Measurements from ENCODE around the gene TTYH3. TPM values are rescaled to one million over a fixed set of nuclear protein-coding genes. Genes with fewer than 3 reads are reported as not detected.

The TTYH3 gene
- total and polyA plus RNA-seq, 2 of the 8 experiments (the other 6 are each of a cell fraction or from before 2014, with no cell fraction given), result 66.2 to 169 TPM

- Histone ChIP-seq H2BK120ac (replicated peaks; ENCODE audit: low read depth, low read length) (no peak overlapping the region), H4K20me1 (replicated peaks in 1 of 2; ENCODE audit: control insufficient read depth in 1 of 2, insufficient read depth in 2 of 2, low read length in 2 of 2) (no peaks in the 10 kb centered on the region), H3K23me2 (ENCODE audit: low read depth, low read length) (no peaks in the 10 kb centered on the region), H2BK5ac (ENCODE audit: low read depth, low read length) (no peak overlapping the region; the same call in 1 of the 2 replicates), H3K4me2 (ENCODE audit: insufficient read depth in 1 of 2, low read depth in 2 of 2, low read length in 2 of 2) (no peak overlapping the region), H3K9ac (replicated peaks in 1 of 4; ENCODE audit: extremely low read depth in 1 of 4, low read depth in 3 of 4, low read length in 3 of 4) (no peak overlapping the region), H3K4ac (replicated peaks; ENCODE audit: insufficient read length, low read depth, low read length) (no peak overlapping the region), H3K18ac (ENCODE audit: extremely low read depth, low read length) (no peak overlapping the region), H3K4me3 (ENCODE audit: extremely low read depth in 1 of 4, insufficient read depth in 2 of 4, low read depth in 3 of 4, low read length in 4 of 4) (no peak overlapping the region), H3K14ac (ENCODE audit: insufficient read length) (no peak overlapping the region), H2AK5ac (ENCODE audit: low read depth, low read length) (no peak overlapping the region), H3K9me3 (ENCODE audit: insufficient read depth in 2 of 2, low read depth in 1 of 2, low read length in 1 of 2) (no peaks in the 10 kb centered on the region), H3K27ac (ENCODE audit: low read depth, low read length) (no peak overlapping the region), H3K56ac (replicated peaks; ENCODE audit: insufficient read length, low read depth, low read length) (no peak overlapping the region), H3K79me1 (ENCODE audit: low read depth, low read length) (no peaks in the 10 kb centered on the region), H2BK15ac (ENCODE audit: low read length) (no peak overlapping the region), H3K23ac (ENCODE audit: insufficient read length) (no peak overlapping the region), H4K5ac (ENCODE audit: insufficient read length, low read depth, low read length) (no peak overlapping the region), H4K91ac (replicated peaks; ENCODE audit: insufficient read length, low read length) (no peak overlapping the region), H2BK12ac (ENCODE audit: low read depth, low read length) (no peak overlapping the region), H3K36me3 (ENCODE audit: control insufficient read depth in 2 of 4, insufficient read depth in 4 of 4, low read length in 3 of 4) (no peaks in the 10 kb centered on the region), H3K4me1 (replicated peaks in 1 of 4; ENCODE audit: control insufficient read depth in 3 of 4, insufficient read depth in 4 of 4, low read length in 3 of 4) (no peaks in the 10 kb centered on the region), H3K79me2 (ENCODE audit: control insufficient read depth in 1 of 2, insufficient read depth in 2 of 2, low read length in 2 of 2) (no peaks in the 10 kb centered on the region), H4K8ac (ENCODE audit: extremely low read depth, insufficient read depth, low read length) (no peak overlapping the region), H3K27me3 (replicated peaks in 1 of 4; ENCODE audit: control insufficient read depth in 3 of 4, extremely low read depth in 1 of 4, insufficient read depth in 3 of 4, low read length in 3 of 4) (no peaks in the 10 kb centered on the region), H2AFZ (ENCODE audit: low read length) (no peak overlapping the region), H2BK20ac (ENCODE audit: low read length) (no peak overlapping the region)
- 94% methylated on average over 38 of the region's 38 CpGs; no CpG with 5 or more reads in 1 of the 2 experiments for WGBS, 2 experiments (ENCODE audit: extremely low coverage in 1 of 2, insufficient coverage in 1 of 2, insufficient read length in 1 of 2, insufficient replicate concordance in 2 of 2, low coverage in 1 of 2, low lambda C conversion rate in 2 of 2, missing lambda C conversion rate in 1 of 2)
- POLR2A ChIA-PET (ENCODE audit: partially characterized antibody), result interaction anchor here (1.5 kb wide), 1 partner anchor 27 kb away, joined by 3 read pairs; no protein-coding TSS in a partner anchor
- CTCF ChIA-PET (ENCODE audit: partially characterized antibody), result interaction anchor here (1.0 to 2.3 kb wide), 2 partner anchors 8 to 88 kb away, joined by 3 to 11 read pairs; no protein-coding TSS in a partner anchor
- no peak for DNase-seq (ENCODE audit: low read depth in 1 of 2, low spot score in 2 of 2)
- TF ChIP-seq USF2 (IDR thresholded peaks at IDR 0.05; ENCODE audit: low read length) (no peak), CTBP2 (IDR thresholded peaks at IDR 0.05; ENCODE audit: borderline replicate concordance, insufficient read depth, insufficient read length, low read length) (no peak), ATF2 (IDR thresholded peaks at IDR 0.05; ENCODE audit: low read length) (no peak), RXRA (IDR thresholded peaks at IDR 0.05; ENCODE audit: insufficient read depth, low read depth, low read length) (no peak)
- no peak for FAIRE-seq
Measured at GRCh38 chr7:2593036-2593727, 38.6 kb upstream of the TTYH3 start.

Data from H1 (cell line).